HUES64 (cell line): Measurements from ENCODE around the gene OXNAD1.

Source experiments
- H3K27ac ChIP-seq: 2 replicates; pipeline ENCODE4 v1.7.0; 2013; ENCODE audit warnings: low read depth, low read length, inconsistent platforms
- H3K27me3 ChIP-seq: 2 replicates; pipeline ENCODE4 v1.6.1; 2013; ENCODE audit warnings: mild to moderate bottlenecking, low read length; ENCODE audit not compliant: insufficient read depth
- H3K36me3 ChIP-seq: 2 replicates; pipeline ENCODE4 v1.6.1; 2013; ENCODE audit warnings: mild to moderate bottlenecking, low read length; ENCODE audit not compliant: insufficient read depth
- H3K4me1 ChIP-seq: 2 replicates; pipeline ENCODE4 v1.6.1; 2013; ENCODE audit warnings: mild to moderate bottlenecking, low read length, moderate library complexity; ENCODE audit not compliant: insufficient read depth
- H3K4me3 ChIP-seq: 2 replicates; pipeline ENCODE4 v1.5.1; 2013; ENCODE audit warnings: mild to moderate bottlenecking, low read length, moderate library complexity
- H3K9ac ChIP-seq: 2 replicates; pipeline ENCODE4 v1.6.1; 2013; ENCODE audit warnings: mild to moderate bottlenecking, low read depth, low read length
- H3K9me3 ChIP-seq: 2 replicates; pipeline ENCODE4 v1.6.1; 2013; ENCODE audit warnings: low read depth, low read length; ENCODE audit not compliant: insufficient read depth
- WGBS: fragments of 150-250, 120-280 bp; methylation state at CpG from one replicate; pipeline ENCODE4 v1.1.7; 2013; ENCODE audit warnings: missing lambda C conversion rate; 5-methylcytosine and 5-hydroxymethylcytosine counted together

Gene OXNAD1

DNA sequence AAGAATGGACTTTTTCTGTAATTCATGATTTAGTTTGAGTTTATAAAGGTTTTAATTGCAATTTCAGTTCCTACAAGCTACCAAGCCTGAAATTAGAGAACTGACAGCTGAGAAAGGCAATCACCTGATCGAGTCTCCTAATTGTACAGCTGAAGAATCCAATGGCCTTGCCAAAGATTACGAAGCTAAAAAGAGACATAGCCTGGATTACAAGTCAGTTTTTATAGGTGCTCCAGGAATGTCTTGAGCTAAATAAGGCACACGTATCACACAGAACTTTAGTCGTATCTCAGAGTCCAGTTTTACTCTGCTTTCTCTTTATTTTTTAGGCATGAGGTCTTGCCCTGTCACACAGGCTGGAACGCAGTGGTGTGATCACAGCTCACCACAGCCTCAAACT lies 6.8 kb upstream of the OXNAD1 start:
- no peaks in the 10 kb centered on the region for H3K27me3 ChIP-seq

DNA sequence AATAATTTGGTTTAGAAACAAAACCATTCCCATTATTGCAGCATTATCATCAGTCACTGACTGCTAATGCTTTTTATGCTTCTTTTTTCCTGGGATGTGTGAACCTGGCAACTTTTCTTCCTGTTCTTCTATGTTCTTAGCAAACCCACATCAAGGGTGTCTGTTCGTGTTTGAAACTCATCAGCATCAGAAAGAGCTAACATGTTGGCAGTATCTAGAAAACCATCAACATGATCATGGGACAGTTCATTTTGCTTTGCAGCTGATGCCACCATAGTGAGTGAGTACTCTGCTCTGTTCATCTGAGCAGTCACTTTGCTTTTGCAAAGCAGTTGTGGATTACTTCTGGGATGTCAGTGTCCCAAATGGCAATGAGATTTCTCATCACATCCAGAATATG lies 6.1 kb upstream of the OXNAD1 start:
- no peaks in the 10 kb centered on the region for H3K27me3 ChIP-seq
- H3K4me3 ChIP-seq: no peak overlapping the region
- H3K4me1 ChIP-seq: no peaks in the 10 kb centered on the region
- H3K36me3 ChIP-seq: peaks cover 22% of the 10 kb centered on the region
- no peaks in the 10 kb centered on the region for H3K9me3 ChIP-seq
- no peak overlapping the region for H3K27ac ChIP-seq
- 88% methylated on average over 1 of the region's 1 CpG for WGBS
- H3K9ac ChIP-seq: no peak overlapping the region

More for the DNA sequence above, 6.8 kb upstream of the OXNAD1 start:
- H3K36me3 ChIP-seq: peaks cover 22% of the 10 kb centered on the region
- no peak overlapping the region for H3K27ac ChIP-seq
- H3K4me3 ChIP-seq: no peak overlapping the region
- no peaks in the 10 kb centered on the region for H3K4me1 ChIP-seq
- 94% methylated on average over 5 of the region's 5 CpGs for WGBS
- no peaks in the 10 kb centered on the region for H3K9me3 ChIP-seq
- no peak overlapping the region for H3K9ac ChIP-seq

DNA sequence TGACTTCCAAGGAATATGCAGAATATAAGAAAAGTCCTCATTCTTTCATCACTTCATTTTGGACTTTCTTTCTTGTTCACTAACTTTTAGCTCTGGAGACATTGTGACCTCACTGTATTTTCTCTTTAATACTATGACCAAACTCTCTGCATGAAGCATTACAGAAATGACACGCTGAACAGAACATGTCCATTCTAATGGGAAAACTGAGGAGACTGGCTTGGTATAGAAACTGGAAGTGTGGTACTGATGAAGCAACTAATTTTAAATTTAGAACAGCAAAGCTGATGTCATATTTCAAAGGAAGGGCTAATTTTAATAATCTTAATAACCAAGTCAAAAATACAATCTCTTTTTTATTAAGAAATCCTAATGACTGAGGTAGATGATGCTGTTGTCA lies 5.0 kb upstream of the OXNAD1 start:
- H3K27ac ChIP-seq: no peak overlapping the region
- WGBS: 100% methylated on average over 1 of the region's 1 CpG
- H3K9me3 ChIP-seq: no peaks in the 10 kb centered on the region
- no peak overlapping the region for H3K9ac ChIP-seq
- no peaks in the 10 kb centered on the region for H3K27me3 ChIP-seq
- no peak overlapping the region for H3K4me3 ChIP-seq
- H3K36me3 ChIP-seq: peaks cover 22% of the 10 kb centered on the region
- H3K4me1 ChIP-seq: no peaks in the 10 kb centered on the region

GRCh38 chr3:16262174-16262573 lies 2.8 kb upstream of the OXNAD1 start:
- Histone ChIP-seq H3K36me3 (peaks cover 22% of the 10 kb centered on the region), H3K4me3 (no peak overlapping the region), H3K27me3 (no peaks in the 10 kb centered on the region), H3K9me3 (no peaks in the 10 kb centered on the region), H3K9ac (no peak overlapping the region), H3K27ac (no peak overlapping the region), H3K4me1 (no peaks in the 10 kb centered on the region)
- 70% methylated on average over 4 of the region's 4 CpGs for WGBS

- Histone ChIP-seq H3K4me1 (no peaks in the 10 kb centered on the region), H3K27ac (peak overlapping the region; percentile 8; the same call in 1 of the 2 replicates), H3K9ac (peak overlapping the region; percentile 71), H3K36me3 (peaks cover 21% of the 10 kb centered on the region), H3K27me3 (no peaks in the 10 kb centered on the region), H3K9me3 (no peaks in the 10 kb centered on the region), H3K4me3 (peak overlapping the region; percentile 92)
- WGBS: 2% methylated on average over 21 of the region's 21 CpGs
Measured at GRCh38 chr3:16264174-16264707, 771 bp upstream of the OXNAD1 start.

DNA sequence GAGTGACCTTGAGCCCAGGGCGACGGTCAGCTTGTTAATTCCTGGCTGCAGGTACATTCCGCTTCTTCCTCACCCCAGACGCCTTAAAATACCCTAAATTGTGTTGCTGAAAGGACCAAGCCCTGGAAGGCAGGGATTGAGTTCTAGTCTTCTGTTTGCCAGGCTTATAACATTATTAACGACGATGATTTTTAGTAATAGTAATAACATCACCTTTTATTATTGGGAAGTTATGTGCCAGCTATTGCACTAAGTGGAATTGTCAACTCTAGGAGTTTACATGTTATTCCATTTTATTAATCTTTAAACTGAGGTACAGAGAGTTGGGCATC lies 409 bp downstream of the OXNAD1 start:
- peak overlapping the region; percentile 92 for H3K4me3 ChIP-seq
- H3K4me1 ChIP-seq: no peaks in the 10 kb centered on the region
- peaks cover 20% of the 10 kb centered on the region for H3K36me3 ChIP-seq
- no peaks in the 10 kb centered on the region for H3K9me3 ChIP-seq
- H3K27ac ChIP-seq: peak overlapping the region; percentile 92
- WGBS: under 1% methylated on average over 4 of the region's 6 CpGs
- no peaks in the 10 kb centered on the region for H3K27me3 ChIP-seq
- peak overlapping the region; percentile 93 for H3K9ac ChIP-seq

DNA sequence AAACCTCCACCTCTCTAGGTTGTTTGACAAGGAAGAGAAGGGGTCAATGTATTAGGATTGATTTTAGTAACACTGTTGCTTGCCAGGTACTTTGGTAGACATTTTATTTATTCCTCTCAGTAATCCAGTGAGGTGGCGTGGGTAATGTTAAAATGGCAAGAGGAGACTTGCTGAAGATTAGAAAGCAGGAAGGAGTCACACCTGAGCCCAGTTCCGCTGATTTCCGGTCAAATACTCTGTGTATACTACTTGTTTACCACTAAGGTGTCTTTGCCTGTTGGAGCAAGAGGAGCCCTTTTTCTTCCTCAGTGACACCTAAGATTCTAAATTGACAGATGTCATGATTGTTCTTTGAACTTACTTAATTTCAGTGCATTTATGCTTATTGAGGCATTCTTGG lies 1.7 kb downstream of the OXNAD1 start:
- WGBS: 92% methylated on average over 3 of the region's 3 CpGs
- Histone ChIP-seq H3K9ac (no peak overlapping the region), H3K4me3 (no peak overlapping the region; the same call in 1 of the 2 replicates), H3K9me3 (no peaks in the 10 kb centered on the region), H3K36me3 (peaks cover 28% of the 10 kb centered on the region), H3K27ac (no peak overlapping the region), H3K27me3 (no peaks in the 10 kb centered on the region), H3K4me1 (no peaks in the 10 kb centered on the region)

GRCh38 chr3:16270855-16271254 lies 5.8 kb downstream of the OXNAD1 start:
- Histone ChIP-seq H3K9ac (no peak overlapping the region), H3K9me3 (no peaks in the 10 kb centered on the region), H3K27me3 (no peaks in the 10 kb centered on the region), H3K4me1 (no peaks in the 10 kb centered on the region), H3K4me3 (no peak overlapping the region), H3K36me3 (peaks cover 68% of the 10 kb centered on the region), H3K27ac (no peak overlapping the region)
- whole genome bisulfite sequencing: 94% methylated on average over 10 of the region's 10 CpGs

DNA sequence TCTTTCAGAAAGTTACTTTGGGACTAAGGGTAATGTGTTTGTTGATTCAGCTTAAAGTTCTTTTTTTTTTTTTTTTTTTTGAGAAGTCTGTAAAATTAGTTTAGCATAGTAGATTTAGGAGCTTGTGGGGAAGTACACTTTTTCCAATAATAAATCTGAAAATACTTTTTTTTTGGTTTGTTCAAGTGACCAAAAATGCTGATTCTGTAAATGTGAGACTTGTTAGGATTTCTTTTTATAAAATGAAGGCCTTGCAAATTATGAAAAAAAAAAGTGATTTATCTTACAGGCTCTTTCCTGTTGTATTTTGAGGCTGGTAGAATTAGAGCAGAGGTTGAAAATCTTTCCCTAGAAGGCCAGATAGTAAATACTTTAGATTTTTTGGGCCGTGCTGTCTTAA lies 7.6 kb downstream of the OXNAD1 start:
- WGBS: no CpG with 5 or more reads among the region's 1 CpG
- Histone ChIP-seq H3K36me3 (peaks cover 75% of the 10 kb centered on the region), H3K4me3 (no peak overlapping the region), H3K9ac (no peak overlapping the region), H3K9me3 (no peaks in the 10 kb centered on the region), H3K27me3 (no peaks in the 10 kb centered on the region), H3K27ac (no peak overlapping the region), H3K4me1 (no peaks in the 10 kb centered on the region)

DNA sequence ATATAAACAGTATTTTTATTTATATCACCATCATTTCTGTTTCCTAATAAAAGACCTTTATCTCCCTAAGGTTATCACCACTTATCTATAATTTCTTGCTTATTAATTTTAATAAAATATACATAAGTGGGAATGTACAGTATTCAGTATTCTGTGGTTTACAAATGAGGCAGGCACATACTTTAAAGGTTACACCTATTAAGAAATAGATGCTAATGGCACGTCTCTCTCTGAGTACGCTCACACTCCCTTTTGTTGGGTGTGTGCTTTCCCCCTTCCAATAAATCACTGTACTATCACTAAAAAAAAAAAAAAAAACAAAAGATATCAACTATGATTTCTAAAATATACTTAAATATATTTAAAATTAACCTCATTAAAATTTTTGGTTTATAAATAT lies 8.9 kb downstream of the OXNAD1 start:
- Histone ChIP-seq H3K9ac (no peak overlapping the region), H3K4me3 (no peak overlapping the region), H3K36me3 (peaks cover 82% of the 10 kb centered on the region), H3K27me3 (no peaks in the 10 kb centered on the region), H3K9me3 (no peaks in the 10 kb centered on the region), H3K4me1 (no peaks in the 10 kb centered on the region), H3K27ac (no peak overlapping the region)
- 95% methylated on average over 2 of the region's 2 CpGs for WGBS

- Histone ChIP-seq H3K36me3 (peaks cover 65% of the 10 kb centered on the region), H3K27ac (no peak overlapping the region), H3K27me3 (no peaks in the 10 kb centered on the region), H3K9me3 (no peaks in the 10 kb centered on the region), H3K4me1 (no peaks in the 10 kb centered on the region), H3K9ac (no peak overlapping the region), H3K4me3 (no peak overlapping the region)
- WGBS: 94% methylated on average over 3 of the region's 3 CpGs
Measured at GRCh38 chr3:16277471-16277870, 12.5 kb downstream of the OXNAD1 start.
